IMR-90 (cell line): ENCODE results near the gene SLC22A7. TPM values are rescaled to one million over a fixed set of nuclear protein-coding genes. Genes with fewer than 3 reads are reported as not detected.

Experiments used
- ATAC-seq: fragments of 200-7000 bp; cut with Tn5 transposase; 2 replicates; pipeline ENCODE4 v1.9.1; 2020; ENCODE audit warnings: low read depth, mild to moderate bottlenecking, moderate library complexity
- BruUV-seq: library from RNA; stranded (reverse); fragments of 400-500 nt; replicated peaks from 2 replicates; lab custom pipeline; 2021; lab: Mats Ljungman, UMichigan
- CTCF ChIA-PET: fragments of 300-600 bp; formaldehyde crosslinking; extraction: SDS; loops from one replicate; lab custom pipeline; 2021; ENCODE audit warnings: antibody characterized with exemption; lab: Yijun Ruan, JAX
- POLR2A ChIA-PET: fragments of 300-600 bp; sonication (Branson Sonifier 250); formaldehyde crosslinking; loops from one replicate; lab custom pipeline; 2022; ENCODE audit warnings: antibody characterized with exemption; ENCODE audit not compliant: unreplicated experiment; lab: Charles Lee
- DNase-seq: peaks from one replicate; pipeline ENCODE4 v3.0.0; 2013
- H2AFZ ChIP-seq: replicated peaks from 2 replicates; pipeline ENCODE3; 2013; ENCODE audit warnings: low read length, mild to moderate bottlenecking; ENCODE audit not compliant: poor library complexity
- H2AK5ac ChIP-seq: 2 replicates; pipeline ENCODE4 v1.6.1; 2013; ENCODE audit warnings: low read depth, low read length, inconsistent platforms
- H2AK9ac ChIP-seq: replicated peaks from 2 replicates; pipeline ENCODE3; 2013; ENCODE audit warnings: mild to moderate bottlenecking, low read depth, low read length, moderate library complexity; ENCODE audit not compliant: poor library complexity
- H2BK120ac ChIP-seq: 2 replicates; pipeline ENCODE4 v1.6.1; 2013; ENCODE audit warnings: low read depth, low read length, inconsistent platforms
- H2BK15ac ChIP-seq: 3 replicates; pipeline ENCODE4 v1.6.1; 2013; ENCODE audit warnings: low read depth, low read length, inconsistent platforms
- H2BK20ac ChIP-seq: 2 replicates; pipeline ENCODE4 v1.6.1; 2013; ENCODE audit warnings: low read depth, mild to moderate bottlenecking, inconsistent platforms, low read length, moderate library complexity
- H2BK5ac ChIP-seq: 2 replicates; pipeline ENCODE4 v1.6.1; 2013; ENCODE audit warnings: mild to moderate bottlenecking, low read depth, low read length, inconsistent platforms; ENCODE audit not compliant: poor library complexity, severe bottlenecking
- H3K14ac ChIP-seq: replicated peaks from 2 replicates; pipeline ENCODE4 v1.6.1; 2013; ENCODE audit warnings: low read depth, low read length, inconsistent platforms
- H3K18ac ChIP-seq: 2 replicates; pipeline ENCODE4 v1.6.1; 2013; ENCODE audit warnings: low read depth, low read length, control low read depth
- H3K23ac ChIP-seq: 2 replicates; pipeline ENCODE4 v1.6.1; 2013; ENCODE audit warnings: low read depth, low read length, inconsistent platforms
- H3K27ac ChIP-seq: 2 replicates; pipeline ENCODE4 v1.5.1; 2013; ENCODE audit warnings: mild to moderate bottlenecking, control low read depth, low read length; ENCODE audit not compliant: insufficient read depth
- H3K27me3 ChIP-seq: 2 replicates; pipeline ENCODE4 v1.6.1; 2013; ENCODE audit warnings: low read length; ENCODE audit not compliant: control insufficient read depth, insufficient read depth
- H3K36me3 ChIP-seq: 2 replicates; pipeline ENCODE4 v1.6.1; 2013; ENCODE audit warnings: low read length, mixed read lengths; ENCODE audit not compliant: control insufficient read depth, insufficient read depth
- H3K4ac ChIP-seq: 2 replicates; pipeline ENCODE4 v1.6.1; 2013; ENCODE audit warnings: low read depth, low read length, inconsistent platforms
- H3K4me1 ChIP-seq: 2 replicates; pipeline ENCODE4 v1.6.1; 2013; ENCODE audit warnings: low read length, mixed read lengths; ENCODE audit not compliant: control insufficient read depth, insufficient read depth
- H3K4me2 ChIP-seq: 2 replicates; pipeline ENCODE4 v1.6.1; 2013; ENCODE audit warnings: low read depth, mild to moderate bottlenecking, control low read depth, low read length, moderate library complexity
- H3K4me3 ChIP-seq: 2 replicates; pipeline ENCODE4 v1.5.1; 2013; ENCODE audit warnings: low read depth, mild to moderate bottlenecking, control low read depth, low read length, moderate library complexity; ENCODE audit not compliant: insufficient read depth
- H3K56ac ChIP-seq: 2 replicates; pipeline ENCODE4 v1.6.1; 2013; ENCODE audit warnings: low read length, inconsistent platforms; ENCODE audit not compliant: insufficient read depth; ENCODE audit errors: extremely low read depth
- H3K79me1 ChIP-seq, 2 experiments: 2 replicates each; pipeline ENCODE4 v1.6.1; 2013; ENCODE audit warnings: low read length in 2 of 2, inconsistent platforms in 1 of 2, low read depth in 1 of 2
- H3K9ac ChIP-seq: 2 replicates; pipeline ENCODE4 v1.6.1; 2013; ENCODE audit warnings: low read depth, low read length, control low read depth
- H3K9me1 ChIP-seq: 2 replicates; pipeline ENCODE4 v1.6.1; 2013; ENCODE audit warnings: low read length, inconsistent platforms; ENCODE audit not compliant: insufficient read depth
- H3K9me3 ChIP-seq: 2 replicates; pipeline ENCODE4 v1.6.1; 2013; ENCODE audit warnings: low read length; ENCODE audit not compliant: control insufficient read depth, insufficient read depth
- H4K20me1 ChIP-seq: 2 replicates; pipeline ENCODE4 v1.6.1; 2013; ENCODE audit warnings: low read length, inconsistent platforms; ENCODE audit not compliant: insufficient read depth
- H4K5ac ChIP-seq: 2 replicates; pipeline ENCODE4 v1.6.1; 2013; ENCODE audit warnings: mild to moderate bottlenecking, low read depth, low read length, control low read depth
- H4K8ac ChIP-seq, 2 experiments: 2 replicates each; pipeline ENCODE4 v1.6.1; 2013; ENCODE audit warnings: low read depth in 2 of 2, low read length in 2 of 2, control low read depth in 1 of 2, inconsistent platforms in 1 of 2
- H4K91ac ChIP-seq: 2 replicates; pipeline ENCODE4 v1.6.1; 2013; ENCODE audit warnings: low read depth, low read length, inconsistent platforms; ENCODE audit not compliant: insufficient read depth
- BHLHE40 ChIP-seq: fragments of 150-350 bp; IDR thresholded peaks from 2 replicates; pipeline ENCODE4 v1.6.1; 2016; ENCODE audit warnings: mild to moderate bottlenecking, low read depth, low read length
- CEBPB ChIP-seq: IDR thresholded peaks from 2 replicates; pipeline ENCODE4 v1.6.1; 2012; ENCODE audit warnings: low read depth, low read length, improper control_type of control experiment
- MAFK ChIP-seq: IDR thresholded peaks from 2 replicates; pipeline ENCODE4 v1.6.1; 2012; ENCODE audit warnings: low read depth, low read length, improper control_type of control experiment
- MXI1 ChIP-seq: IDR thresholded peaks from 2 replicates; pipeline ENCODE4 v1.6.1; 2012; ENCODE audit warnings: low read depth, mild to moderate bottlenecking, low read length, moderate library complexity, borderline replicate concordance
- POLR2A ChIP-seq: IDR thresholded peaks from 2 replicates; pipeline ENCODE4 v1.6.1; 2012; ENCODE audit warnings: mild to moderate bottlenecking, low read depth, low read length
- RAD21 ChIP-seq: IDR thresholded peaks from 2 replicates; pipeline ENCODE4 v1.6.1; 2012; ENCODE audit warnings: low read length, improper control_type of control experiment
- RFX5 ChIP-seq: IDR thresholded peaks from 2 replicates; pipeline ENCODE4 v1.8.0; 2012; ENCODE audit warnings: low read depth, mild to moderate bottlenecking, low read length, moderate library complexity
- WGBS, 2 experiments: methylation state at CpG; one replicate each; pipeline versions ENCODE4 v1.1.5 to v1.1.7; 2013; ENCODE audit warnings: missing lambda C conversion rate in 2 of 2; ENCODE audit not compliant: insufficient read length in 1 of 2; ENCODE audit errors: extremely low coverage in 2 of 2; 5-methylcytosine and 5-hydroxymethylcytosine counted together
- dilution Hi-C: fragments of 300-500 bp; cut with HindIII; formaldehyde crosslinking; loops from one replicate; pipeline ENCODE4 v1.14.3; 2018; ENCODE audit warnings: low sequenced_read_pairs; ENCODE audit not compliant: unreplicated experiment
- in situ Hi-C: fragments of 300-500 bp; cut with MboI; formaldehyde crosslinking; loops from 3 replicates; pipeline ENCODE4 v1.14.3; 2019; ENCODE audit warnings: low sequenced_read_pairs, inconsistent platforms, mixed read lengths
- intact Hi-C: fragments of 100-400 bp; cut with micrococcal nuclease; formaldehyde crosslinking; loops from 2 replicates; pipeline ENCODE4 v1.10.0; 2022
- polyA plus RNA-seq, 3 experiments: library from polyadenylated mRNA; depleted of rRNA; stranded (reverse); fragments of >200 nt; gene quantifications; 2 replicates each; pipeline ENCODE4 v1.2.3, GENCODE V29; 2012; ENCODE audit warnings: low replicate concordance in 1 of 3
- total RNA-seq: library from RNA; depleted of rRNA; stranded (reverse); fragments of >200 nt; gene quantifications from 2 replicates; pipeline ENCODE4 v1.2.3, GENCODE V29; 2012

Gene SLC22A7
- total and polyA plus RNA-seq, 2 of the 4 experiments (the other 2 are of a cell fraction) = not detected

- Histone ChIP-seq H3K9ac (no peak overlapping the region), H3K14ac (no peak overlapping the region), H3K27me3 (peaks cover 41% of the 10 kb centered on the region), H3K9me1 (no peaks in the 10 kb centered on the region), H4K20me1 (no peaks in the 10 kb centered on the region), H2BK15ac (no peak overlapping the region), H2AK9ac (no peak overlapping the region), H3K18ac (no peak overlapping the region), H2AFZ (no peak overlapping the region), H2BK5ac (no peak overlapping the region), H3K4me3 (no peak overlapping the region), H4K5ac (no peak overlapping the region), H2BK20ac (no peak overlapping the region), H3K56ac (no peak overlapping the region), H3K4ac (no peak overlapping the region), H3K23ac (no peak overlapping the region), H2AK5ac (no peak overlapping the region), H3K36me3 (no peaks in the 10 kb centered on the region), H4K8ac (no peak overlapping the region), H3K4me2 (no peak overlapping the region), H2BK120ac (no peak overlapping the region), H4K91ac (no peak overlapping the region), H3K79me1 (no peaks in the 10 kb centered on the region), H3K9me3 (no peaks in the 10 kb centered on the region), H3K27ac (no peak overlapping the region), H3K4me1 (no peaks in the 10 kb centered on the region)
- POLR2A ChIA-PET = no interaction called here
- in situ Hi-C loops (loop anchor here (5.0 kb wide), 1 partner anchor 234 kb away; no protein-coding TSS in a partner anchor), intact Hi-C loops (no loop called here), dilution Hi-C loops (no loop called here)
- TF ChIP-seq MXI1 (no peak), POLR2A (no peak), RFX5 (no peak), MAFK (peak; percentile 84), BHLHE40 (no peak), RAD21 (no peak), CEBPB (no peak)
- no peak for DNase-seq
- no CpG with 5 or more reads among the region's 4 CpGs for WGBS, 2 experiments
- no peak for ATAC-seq
- BruUV-seq = no TSS peak
- CTCF ChIA-PET = no interaction called here
These were observed 39.9 kb upstream of the SLC22A7 start for GRCh38 chr6:43258180-43258579.
